Gastrocnemius medialis (tissue), 4 donors: Measurements from ENCODE around the gene MCOLN1. TPM values are rescaled to one million over a fixed set of nuclear protein-coding genes. Genes with fewer than 3 reads are reported as not detected.

ENCODE experiments used
- ATAC-seq, 2 donors: fragments of 150-250 bp; one replicate each; pipeline ENCODE4 v1.9.1; 2016
- DNase-seq, 2 donors: peaks; one replicate each; pipeline ENCODE4 v3.0.0-alpha.2; 2019
- H3K27ac ChIP-seq, 4 donors: fragments of 200-600 bp; sonication (generic); 1 replicate in 1 of 4; 2 replicates in 3 of 4; pipeline ENCODE4 v1.5.1; 2016 to 2018; ENCODE audit warnings: mild to moderate bottlenecking in 2 of 4, moderate library complexity in 1 of 4
- H3K27me3 ChIP-seq, 3 donors: fragments of 200-600 bp; sonication (generic) in 2 of 3; 1 replicate in 1 of 3; 2 replicates in 2 of 3; pipeline versions ENCODE4 v1.5.1 to v1.6.0; 2016 to 2019; ENCODE audit warnings: mild to moderate bottlenecking in 1 of 3, moderate library complexity in 1 of 3
- H3K36me3 ChIP-seq, 2 donors: fragments of 200-600 bp; sonication (generic) in 1 of 2; one replicate each; pipeline ENCODE4 v1.5.1; 2017 to 2018
- H3K4me1 ChIP-seq, 2 donors: fragments of 200-600 bp; sonication (generic) in 1 of 2; one replicate each; pipeline ENCODE4 v1.5.1; 2016 to 2017; ENCODE audit warnings: mild to moderate bottlenecking in 2 of 2
- H3K4me3 ChIP-seq, 4 donors: fragments of 200-600 bp; sonication (generic) in 3 of 4; 1 replicate in 1 of 4; 2 replicates in 3 of 4; pipeline ENCODE4 v1.5.1; 2016 to 2019; ENCODE audit warnings: mild to moderate bottlenecking in 2 of 4
- H3K9me3 ChIP-seq, 3 donors: fragments of 200-600 bp; sonication (generic) in 2 of 3; 1 replicate in 1 of 3; 2 replicates in 2 of 3; pipeline ENCODE4 v1.5.1; 2016 to 2019
- POLR2A ChIP-seq, 2 donors: fragments of 450-650 bp; IDR thresholded peaks; one replicate each; pipeline ENCODE4 v1.6.1; 2017; ENCODE audit warnings: antibody characterized with exemption in 2 of 2, mild to moderate bottlenecking in 2 of 2, moderate library complexity in 2 of 2
- in situ Hi-C, 4 donors: fragments of 200-750 bp; cut with MboI; loops; one replicate each; pipeline versions ENCODE4 v1.15.0 to v1.8.0; 2017; ENCODE audit warnings: low sequenced_read_pairs in 4 of 4
- intact Hi-C: fragments of 100-400 bp; cut with DNase I; formaldehyde crosslinking; loops from one replicate; pipeline ENCODE4 v1.15.1; 2023; ENCODE audit warnings: low total_unique reads
- total RNA-seq, 4 donors: library from RNA; depleted of rRNA; stranded (reverse); fragments of >200 nt; gene quantifications; one replicate each; pipeline versions ENCODE4 v1.1.0 to v1.2.3, GENCODE V29; 2016
- TF ChIP-seq, protein P1 (sequence below), 5 experiments: fragments of 450-650 bp in 3 of 5; fragments of 200-600 bp in 2 of 5; sonication (generic) in 2 of 5; IDR thresholded peaks in 4 of 5; conservative IDR thresholded peaks in 1 of 5; 1 replicate in 4 of 5; 2 replicates in 1 of 5; pipeline ENCODE4 v1.5.1; 2016 to 2019; ENCODE audit warnings: antibody characterized with exemption in 5 of 5, mild to moderate bottlenecking in 3 of 5, moderate library complexity in 3 of 5

Gene MCOLN1
- total RNA-seq, 4 donors from 2014 or later, result 9.2 to 13.6 (median 11.5) TPM

DNA sequence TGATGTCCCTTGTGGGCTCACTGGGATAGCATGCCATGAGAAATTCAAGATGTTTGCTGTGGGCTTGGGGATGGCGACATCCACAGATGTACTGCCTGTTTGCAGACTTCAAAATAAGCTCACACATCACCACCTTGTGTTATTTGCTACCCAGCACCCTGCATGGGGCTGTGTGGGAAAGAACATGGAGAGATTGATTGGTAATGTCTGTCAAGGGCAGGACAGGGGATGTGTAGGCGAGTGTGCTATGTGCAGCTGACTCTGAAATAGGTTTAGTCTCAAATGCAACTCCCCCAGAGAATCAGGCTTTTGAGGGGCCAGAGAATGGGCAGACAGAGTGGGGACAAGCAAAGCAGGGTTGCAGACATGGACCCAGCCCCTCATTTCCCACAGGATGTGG, 37.8 kb downstream of the MCOLN1 start:
- no peaks in the 10 kb centered on the region for H3K9me3 ChIP-seq
- no peak overlapping the region for H3K4me3 ChIP-seq
- no peaks in the 10 kb centered on the region for H3K4me1 ChIP-seq
- no peak for TF ChIP-seq POLR2A (IDR thresholded peaks at IDR 0.05)
- TF ChIP-seq, protein P1, sequence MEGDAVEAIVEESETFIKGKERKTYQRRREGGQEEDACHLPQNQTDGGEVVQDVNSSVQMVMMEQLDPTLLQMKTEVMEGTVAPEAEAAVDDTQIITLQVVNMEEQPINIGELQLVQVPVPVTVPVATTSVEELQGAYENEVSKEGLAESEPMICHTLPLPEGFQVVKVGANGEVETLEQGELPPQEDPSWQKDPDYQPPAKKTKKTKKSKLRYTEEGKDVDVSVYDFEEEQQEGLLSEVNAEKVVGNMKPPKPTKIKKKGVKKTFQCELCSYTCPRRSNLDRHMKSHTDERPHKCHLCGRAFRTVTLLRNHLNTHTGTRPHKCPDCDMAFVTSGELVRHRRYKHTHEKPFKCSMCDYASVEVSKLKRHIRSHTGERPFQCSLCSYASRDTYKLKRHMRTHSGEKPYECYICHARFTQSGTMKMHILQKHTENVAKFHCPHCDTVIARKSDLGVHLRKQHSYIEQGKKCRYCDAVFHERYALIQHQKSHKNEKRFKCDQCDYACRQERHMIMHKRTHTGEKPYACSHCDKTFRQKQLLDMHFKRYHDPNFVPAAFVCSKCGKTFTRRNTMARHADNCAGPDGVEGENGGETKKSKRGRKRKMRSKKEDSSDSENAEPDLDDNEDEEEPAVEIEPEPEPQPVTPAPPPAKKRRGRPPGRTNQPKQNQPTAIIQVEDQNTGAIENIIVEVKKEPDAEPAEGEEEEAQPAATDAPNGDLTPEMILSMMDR (IDR thresholded peaks at IDR 0.05 in 4 of 5, conservative IDR thresholded peaks at IDR 0.05 in 1 of 5), result no peak
- intact Hi-C loops, result no loop called here
- H3K27me3 ChIP-seq, result no peaks in the 10 kb centered on the region
- ATAC-seq (no peak), DNase-seq (no peak)
- H3K27ac ChIP-seq, result no peak overlapping the region
- peaks cover 0 to 45% of the 10 kb centered on the region in 2 donors for H3K36me3 ChIP-seq
- in situ Hi-C loops, result loop anchor here in 3 of 4 donors (10.0 kb wide), 3 partner anchors 115 to 245 kb away; partner anchors contain the start of gene MCEMP1 (in 1 of the 3)

DNA sequence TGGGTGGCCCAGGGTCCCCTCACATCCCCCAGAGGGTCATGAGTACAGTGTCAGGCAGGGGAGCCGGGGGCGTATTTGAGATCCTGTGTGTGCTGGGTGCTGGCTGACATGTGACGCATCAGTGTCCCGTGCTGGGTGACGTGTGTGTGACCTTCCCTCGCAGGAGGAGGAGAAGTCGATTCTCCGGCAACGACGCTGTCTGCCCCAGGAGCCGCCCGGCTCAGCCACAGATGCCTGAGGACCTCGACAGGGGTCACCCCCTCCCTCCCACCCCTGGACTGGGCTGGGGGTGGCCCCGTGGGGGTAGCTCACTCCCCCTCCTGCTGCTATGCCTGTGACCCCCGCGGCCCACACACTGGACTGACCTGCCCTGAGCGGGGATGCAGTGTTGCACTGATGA, 38.9 kb downstream of the MCOLN1 start:
- Histone ChIP-seq H3K36me3 (peaks cover 0 to 40% of the 10 kb centered on the region in 2 donors), H3K27ac (no peak overlapping the region), H3K4me3 (no peak overlapping the region), H3K27me3 (no peaks in the 10 kb centered on the region), H3K4me1 (no peaks in the 10 kb centered on the region), H3K9me3 (no peaks in the 10 kb centered on the region)
- ATAC-seq (no peak), DNase-seq (no peak)
- in situ Hi-C loops (loop anchor here in 3 of 4 donors (10.0 kb wide), 3 partner anchors 113 to 243 kb away; partner anchors contain the start of gene MCEMP1 (in 1 of the 3)), intact Hi-C loops (no loop called here)
- TF ChIP-seq POLR2A (IDR thresholded peaks at IDR 0.05), result no peak
- TF ChIP-seq, protein P1 (IDR thresholded peaks at IDR 0.05 in 4 of 5, conservative IDR thresholded peaks at IDR 0.05 in 1 of 5), result no peak

DNA sequence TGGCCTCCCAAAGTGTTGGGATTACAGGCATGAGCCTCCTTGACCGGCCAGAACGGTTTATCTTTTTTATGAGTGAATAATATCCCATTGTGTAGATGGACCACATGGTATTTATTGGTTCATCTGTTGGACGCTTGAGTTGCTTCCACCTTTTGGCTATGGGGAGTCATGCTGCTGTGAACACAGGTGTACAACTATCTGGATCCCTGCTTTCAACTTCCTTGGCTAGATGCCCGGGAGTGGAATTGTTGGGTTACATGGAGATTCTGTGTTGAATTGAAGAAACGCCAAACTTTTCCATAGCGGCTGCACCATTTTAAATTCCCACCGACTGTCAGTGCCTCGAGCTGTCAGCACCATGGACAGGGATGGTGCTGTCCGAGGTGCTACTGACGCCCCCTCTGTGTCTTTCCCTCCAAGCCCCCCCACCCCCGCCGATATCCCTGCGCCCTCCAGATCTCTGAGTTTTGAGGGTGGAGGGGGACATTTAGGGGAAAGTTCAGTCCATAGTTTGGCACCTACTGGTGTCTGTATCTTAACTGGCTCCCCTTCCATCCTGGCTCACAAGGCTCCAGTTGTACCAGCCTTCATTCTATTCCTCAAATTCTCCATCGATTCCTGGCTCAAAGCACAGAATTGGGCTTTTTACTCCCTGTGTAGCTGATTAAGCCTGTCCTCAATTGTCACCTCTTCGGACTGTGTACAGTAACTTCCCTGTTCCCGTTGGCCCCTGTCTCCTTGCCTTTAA, 40.4 kb downstream of the MCOLN1 start:
- H3K9me3 ChIP-seq, result no peaks in the 10 kb centered on the region
- DNase-seq (no peak), ATAC-seq (no peak)
- no peaks in the 10 kb centered on the region for H3K4me1 ChIP-seq
- H3K27me3 ChIP-seq, result no peaks in the 10 kb centered on the region
- in situ Hi-C loops, result loop anchor here in 3 of 4 donors (10.0 kb wide), 3 partner anchors 112 to 242 kb away; partner anchors contain the start of gene MCEMP1 (in 1 of the 3)
- no peak overlapping the region for H3K27ac ChIP-seq
- intact Hi-C loops, result no loop called here
- peaks cover 0 to 25% of the 10 kb centered on the region in 2 donors for H3K36me3 ChIP-seq
- TF ChIP-seq, protein P1 (IDR thresholded peaks at IDR 0.05 in 4 of 5, conservative IDR thresholded peaks at IDR 0.05 in 1 of 5), result no peak
- TF ChIP-seq POLR2A (IDR thresholded peaks at IDR 0.05), result no peak
- no peak overlapping the region for H3K4me3 ChIP-seq

DNA sequence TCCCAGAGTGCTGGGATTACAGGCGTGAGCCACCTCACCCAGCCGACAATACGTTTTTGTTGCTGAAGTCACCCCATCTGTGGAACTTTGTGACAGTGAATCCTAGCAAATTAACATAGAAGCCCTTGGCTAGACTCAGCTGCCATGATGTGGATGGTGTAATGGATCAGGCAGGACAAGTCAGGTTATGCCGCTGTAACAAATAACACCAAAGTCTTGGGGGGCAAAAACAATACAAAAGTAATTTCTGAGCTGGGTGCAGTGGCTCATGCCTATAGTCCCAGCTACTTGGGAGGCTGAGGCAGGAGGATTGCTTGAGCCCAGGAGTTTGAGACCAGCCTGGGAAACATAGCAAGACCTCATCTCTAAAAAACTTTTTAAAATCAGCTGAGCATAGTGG, 42.4 kb downstream of the MCOLN1 start:
- Histone ChIP-seq H3K4me1 (no peaks in the 10 kb centered on the region), H3K36me3 (peaks cover 0 to 8% of the 10 kb centered on the region in 2 donors), H3K4me3 (no peak overlapping the region), H3K27ac (no peak overlapping the region), H3K27me3 (no peaks in the 10 kb centered on the region), H3K9me3 (no peaks in the 10 kb centered on the region)
- ATAC-seq, result no peak
- TF ChIP-seq POLR2A (IDR thresholded peaks at IDR 0.05), result no peak
- TF ChIP-seq, protein P1 (IDR thresholded peaks at IDR 0.05 in 4 of 5, conservative IDR thresholded peaks at IDR 0.05 in 1 of 5), result no peak
- no peak for DNase-seq
- in situ Hi-C loops, result loop anchor here in 3 of 4 donors (5.0 to 10.0 kb wide), 4 partner anchors 110 to 240 kb away; partner anchors contain the start of gene MCEMP1 (in 1 of the 3)
- intact Hi-C loops, result no loop called here
